SU-DHL-6 (cell line): ENCODE results near the gene AP5M1.

ENCODE experiments used
- H2AFZ ChIP-seq: fragments of 200-600 bp; sonication (generic); 2 replicates; pipeline ENCODE4 v1.6.1; 2014; ENCODE audit warnings: low read depth, mild to moderate bottlenecking, moderate library complexity, mixed read lengths, antibody characterized with exemption, low read length; ENCODE audit not compliant: severe bottlenecking
- H3F3A ChIP-seq: fragments of 200-600 bp; shearing (Covaris generic); 2 replicates; pipeline ENCODE4 v1.6.0; 2016; ENCODE audit warnings: antibody characterized with exemption, mild to moderate bottlenecking; ENCODE audit not compliant: insufficient read depth
- H3K27ac ChIP-seq: fragments of 200-600 bp; sonication (generic); 2 replicates; pipeline ENCODE4 v1.5.1; 2016; ENCODE audit warnings: low read depth, mild to moderate bottlenecking, low read length, moderate library complexity, mixed read lengths
- H3K27me3 ChIP-seq: fragments of 200-600 bp; sonication (generic), shearing (Covaris generic); 2 replicates; pipeline ENCODE4 v1.6.0; 2014; ENCODE audit warnings: mild to moderate bottlenecking, low read length
- H3K36me3 ChIP-seq: fragments of 200-600 bp; sonication (generic); 2 replicates; pipeline ENCODE4 v1.6.1; 2014; ENCODE audit warnings: mild to moderate bottlenecking, low read length, mixed read lengths
- H3K4me2 ChIP-seq: fragments of 300-600, 200-600 bp; shearing (Covaris generic), sonication (generic); 2 replicates; pipeline ENCODE4 v1.6.0; 2014; ENCODE audit warnings: low read length, low read depth, mild to moderate bottlenecking; ENCODE audit not compliant: poor library complexity, severe bottlenecking
- H3K4me3 ChIP-seq: fragments of 200-600 bp; sonication (generic); 2 replicates; pipeline ENCODE4 v1.5.1; 2014; ENCODE audit warnings: antibody characterized with exemption, low read length, mild to moderate bottlenecking, mixed read lengths; ENCODE audit not compliant: insufficient read depth, poor library complexity, severe bottlenecking
- H3K79me2 ChIP-seq: fragments of 200-600 bp; sonication (generic); 2 replicates; pipeline ENCODE4 v1.6.1; 2014; ENCODE audit warnings: mild to moderate bottlenecking, low read length, moderate library complexity; ENCODE audit not compliant: insufficient read depth
- H3K9ac ChIP-seq: fragments of 200-600 bp; sonication (generic); 2 replicates; pipeline ENCODE4 v1.7.0; 2014; ENCODE audit warnings: mild to moderate bottlenecking, low read length
- H3K9me2 ChIP-seq: fragments of 200-600 bp; sonication (generic); replicated peaks from 2 replicates; pipeline ENCODE4 v1.6.1; 2014; ENCODE audit warnings: low read length; ENCODE audit not compliant: insufficient read depth
- H3K9me3 ChIP-seq: fragments of 200-600 bp; sonication (generic); 2 replicates; pipeline ENCODE4 v1.6.1; 2014; ENCODE audit warnings: low read length, mixed read lengths; ENCODE audit not compliant: insufficient read depth
- H4K20me1 ChIP-seq: fragments of 200-600 bp; sonication (generic); 2 replicates; pipeline ENCODE4 v1.6.1; 2014; ENCODE audit warnings: low read depth, mild to moderate bottlenecking, antibody characterized with exemption, low read length, moderate library complexity, mixed read lengths
- EZH2phosphoT487 ChIP-seq: fragments of 200-600 bp; sonication (generic), shearing (Covaris generic); conservative IDR thresholded peaks from 2 replicates; pipeline ENCODE4 v1.6.1; 2018; ENCODE audit warnings: mild to moderate bottlenecking, antibody characterized with exemption, low read length, moderate library complexity, mixed read lengths
- TF ChIP-seq, protein P1 (sequence below): fragments of 200-600 bp; sonication (generic); IDR thresholded peaks from one replicate; pipeline ENCODE4 v1.5.1; 2017; ENCODE audit warnings: antibody characterized with exemption, mild to moderate bottlenecking, low read length, moderate library complexity; ENCODE audit not compliant: insufficient read depth, poor library complexity, severe bottlenecking

The AP5M1 gene

DNA sequence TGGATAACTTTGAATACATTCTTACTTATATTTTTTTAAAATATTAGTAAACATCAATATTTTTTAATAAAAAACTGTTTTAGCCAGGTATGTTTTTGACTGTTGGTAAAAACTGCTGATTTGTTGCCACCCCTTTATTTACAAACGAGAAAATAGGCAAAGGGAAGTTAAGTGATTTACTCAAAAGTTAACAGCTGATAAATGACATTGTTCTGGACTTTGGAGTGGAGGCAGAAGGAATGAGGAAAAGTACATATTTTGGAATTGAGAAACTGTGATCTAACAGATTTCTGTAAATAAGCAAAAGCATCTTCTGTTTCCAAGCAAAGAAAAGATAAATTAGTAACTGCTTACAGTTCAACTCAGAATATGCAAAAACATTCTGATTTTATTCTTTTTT lies 4.5 kb downstream of the AP5M1 start:
- Histone ChIP-seq H3K27ac (no peak overlapping the region), H3K4me2 (no peak overlapping the region), H3K9ac (no peak overlapping the region), H3K9me3 (no peaks in the 10 kb centered on the region), H3K4me3 (no peak overlapping the region), H4K20me1 (peaks cover 4% of the 10 kb centered on the region; the same call in 1 of the 2 replicates), H3K9me2 (no peaks in the 10 kb centered on the region), H3K36me3 (peaks cover 23% of the 10 kb centered on the region; the same call in 1 of the 2 replicates), H3K79me2 (peaks cover 86% of the 10 kb centered on the region), H3K27me3 (no peaks in the 10 kb centered on the region), H3F3A (peaks cover 8% of the 10 kb centered on the region), H2AFZ (no peak overlapping the region)
- TF ChIP-seq EZH2phosphoT487: no peak
- TF ChIP-seq, protein P1, sequence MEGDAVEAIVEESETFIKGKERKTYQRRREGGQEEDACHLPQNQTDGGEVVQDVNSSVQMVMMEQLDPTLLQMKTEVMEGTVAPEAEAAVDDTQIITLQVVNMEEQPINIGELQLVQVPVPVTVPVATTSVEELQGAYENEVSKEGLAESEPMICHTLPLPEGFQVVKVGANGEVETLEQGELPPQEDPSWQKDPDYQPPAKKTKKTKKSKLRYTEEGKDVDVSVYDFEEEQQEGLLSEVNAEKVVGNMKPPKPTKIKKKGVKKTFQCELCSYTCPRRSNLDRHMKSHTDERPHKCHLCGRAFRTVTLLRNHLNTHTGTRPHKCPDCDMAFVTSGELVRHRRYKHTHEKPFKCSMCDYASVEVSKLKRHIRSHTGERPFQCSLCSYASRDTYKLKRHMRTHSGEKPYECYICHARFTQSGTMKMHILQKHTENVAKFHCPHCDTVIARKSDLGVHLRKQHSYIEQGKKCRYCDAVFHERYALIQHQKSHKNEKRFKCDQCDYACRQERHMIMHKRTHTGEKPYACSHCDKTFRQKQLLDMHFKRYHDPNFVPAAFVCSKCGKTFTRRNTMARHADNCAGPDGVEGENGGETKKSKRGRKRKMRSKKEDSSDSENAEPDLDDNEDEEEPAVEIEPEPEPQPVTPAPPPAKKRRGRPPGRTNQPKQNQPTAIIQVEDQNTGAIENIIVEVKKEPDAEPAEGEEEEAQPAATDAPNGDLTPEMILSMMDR: no peak

DNA sequence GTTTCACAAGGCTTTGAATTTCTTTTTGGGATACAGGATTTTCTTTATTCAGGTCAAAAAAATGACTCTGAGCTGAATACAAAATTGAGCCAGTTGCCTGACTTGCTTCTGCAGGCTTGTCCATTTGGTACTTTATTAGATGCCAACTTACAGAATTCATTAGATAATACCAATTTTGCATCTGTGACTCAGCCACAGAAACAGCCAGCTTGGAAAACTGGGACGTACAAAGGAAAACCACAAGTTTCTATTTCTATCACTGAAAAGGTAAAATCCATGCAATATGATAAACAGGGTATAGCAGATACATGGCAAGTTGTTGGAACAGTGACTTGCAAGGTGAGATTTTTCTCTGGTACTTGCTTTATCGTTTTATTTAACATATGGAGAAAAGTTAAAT lies 5.8 kb downstream of the AP5M1 start:
- no peaks in the 10 kb centered on the region for H3K9me3 ChIP-seq
- H3K36me3 ChIP-seq: peaks cover 23% of the 10 kb centered on the region; the same call in 1 of the 2 replicates
- no peak overlapping the region for H3K4me3 ChIP-seq
- no peak overlapping the region for H2AFZ ChIP-seq
- H3F3A ChIP-seq: peaks cover under 1% of the 10 kb centered on the region; the same call in 1 of the 2 replicates
- H3K27me3 ChIP-seq: no peaks in the 10 kb centered on the region
- no peak overlapping the region for H3K27ac ChIP-seq
- no peak overlapping the region for H3K4me2 ChIP-seq
- H4K20me1 ChIP-seq: peaks cover 4% of the 10 kb centered on the region; the same call in 1 of the 2 replicates
- no peak overlapping the region for H3K9ac ChIP-seq
- H3K9me2 ChIP-seq: no peaks in the 10 kb centered on the region
- TF ChIP-seq EZH2phosphoT487: no peak
- TF ChIP-seq, protein P1: no peak
- H3K79me2 ChIP-seq: peaks cover 79% of the 10 kb centered on the region

DNA sequence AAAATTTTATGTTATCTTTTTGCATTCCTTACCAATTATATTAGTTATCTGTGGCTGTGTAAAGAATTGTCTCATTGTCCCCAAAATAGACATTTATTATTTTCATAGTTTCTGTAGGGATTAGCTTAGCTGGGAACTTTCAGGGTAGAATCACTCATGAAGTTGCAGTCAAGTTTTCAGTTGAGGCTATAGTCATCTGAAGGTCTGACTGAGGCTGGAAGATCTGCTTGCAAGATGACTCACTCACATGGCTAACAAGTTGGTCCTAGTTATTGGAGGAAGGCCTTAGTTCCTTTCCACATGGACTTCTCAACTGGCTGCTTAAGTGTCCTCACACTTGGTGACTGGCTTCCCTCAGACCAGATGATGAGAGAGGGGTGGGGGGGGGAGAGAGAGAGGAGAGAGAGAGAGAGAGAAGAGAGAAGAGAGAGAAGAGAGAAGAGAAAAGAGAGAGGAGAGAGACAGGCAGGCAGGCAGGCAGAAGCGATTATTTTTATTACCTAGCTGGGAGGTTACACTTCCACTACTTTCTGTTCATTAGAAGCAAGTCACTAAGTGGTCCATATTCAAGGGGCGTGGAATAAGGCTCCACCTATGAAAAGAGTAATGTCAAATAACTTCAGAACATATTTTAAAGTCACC lies 6.4 kb downstream of the AP5M1 start:
- H3K27ac ChIP-seq: no peak overlapping the region
- TF ChIP-seq, protein P1: no peak
- TF ChIP-seq EZH2phosphoT487: no peak
- no peak overlapping the region for H2AFZ ChIP-seq
- H3K9me2 ChIP-seq: no peaks in the 10 kb centered on the region
- H3K4me3 ChIP-seq: no peak overlapping the region
- peaks cover 4% of the 10 kb centered on the region; the same call in 1 of the 2 replicates for H4K20me1 ChIP-seq
- H3K27me3 ChIP-seq: no peaks in the 10 kb centered on the region
- peaks cover 23% of the 10 kb centered on the region; the same call in 1 of the 2 replicates for H3K36me3 ChIP-seq
- H3K79me2 ChIP-seq: peaks cover 73% of the 10 kb centered on the region
- no peak overlapping the region for H3K4me2 ChIP-seq
- H3K9me3 ChIP-seq: no peaks in the 10 kb centered on the region
- H3K9ac ChIP-seq: no peak overlapping the region
- no peaks in the 10 kb centered on the region for H3F3A ChIP-seq
